Vagina (tissue), 2 donors: Measurements from ENCODE around the gene SNAPC3. TPM values are rescaled to one million over a fixed set of nuclear protein-coding genes. Genes with fewer than 3 reads are reported as not detected.

Source experiments
- DNase-seq, 2 donors: peaks; one replicate each; pipeline ENCODE4 v3.0.0-alpha.2; 2017; ENCODE audit errors: extremely low spot score in 2 of 2
- H3K27ac ChIP-seq: fragments of 200-600 bp; sonication (generic); one replicate; pipeline ENCODE4 v1.5.1; 2019
- H3K27me3 ChIP-seq: fragments of 200-600 bp; sonication (generic); one replicate; pipeline ENCODE4 v1.5.1; 2019
- H3K36me3 ChIP-seq, 2 donors: fragments of 200-600 bp; sonication (generic); one replicate each; pipeline ENCODE4 v1.5.1; 2017 to 2019
- H3K4me1 ChIP-seq: fragments of 200-600 bp; sonication (generic); one replicate; pipeline ENCODE4 v1.5.1; 2019
- H3K4me3 ChIP-seq, 2 donors: fragments of 200-600 bp; sonication (generic); 1 replicate in 1 of 2; 2 replicates in 1 of 2; pipeline ENCODE4 v1.5.1; 2016 to 2019
- H3K9me3 ChIP-seq: fragments of 200-600 bp; sonication (generic); one replicate; pipeline ENCODE4 v1.5.1; 2019
- POLR2A ChIP-seq, 2 donors: fragments of 450-650 bp; IDR thresholded peaks; one replicate each; pipeline ENCODE4 v1.6.1; 2017; ENCODE audit warnings: antibody characterized with exemption in 2 of 2, mild to moderate bottlenecking in 2 of 2, moderate library complexity in 2 of 2
- POLR2AphosphoS5 ChIP-seq, 2 donors: sonication (generic); formaldehyde crosslinking; IDR thresholded peaks; one replicate each; pipeline ENCODE4 v1.9.0; 2017; ENCODE audit warnings: antibody characterized with exemption in 2 of 2, mild to moderate bottlenecking in 2 of 2, low read depth in 1 of 2; ENCODE audit not compliant: insufficient read depth in 1 of 2
- intact Hi-C: fragments of 100-400 bp; cut with DNase I; formaldehyde crosslinking; loops from one replicate; pipeline ENCODE4 v1.15.1; 2023
- total RNA-seq: library from RNA; depleted of rRNA; stranded (reverse); fragments of >200 nt; gene quantifications from one replicate; pipeline ENCODE4 v1.2.3, GENCODE V29; 2016
- TF ChIP-seq, protein P1 (sequence below), 3 experiments: fragments of 450-650 bp in 2 of 3; fragments of 200-600 bp in 1 of 3; sonication (generic) in 1 of 3; IDR thresholded peaks; one replicate each; pipeline ENCODE4 v1.5.1; 2017 to 2019; ENCODE audit warnings: antibody characterized with exemption in 3 of 3, mild to moderate bottlenecking in 2 of 3, moderate library complexity in 2 of 3

SNAPC3 gene
- total RNA-seq, 1 donor from 2014 or later = 22.6 TPM

DNA sequence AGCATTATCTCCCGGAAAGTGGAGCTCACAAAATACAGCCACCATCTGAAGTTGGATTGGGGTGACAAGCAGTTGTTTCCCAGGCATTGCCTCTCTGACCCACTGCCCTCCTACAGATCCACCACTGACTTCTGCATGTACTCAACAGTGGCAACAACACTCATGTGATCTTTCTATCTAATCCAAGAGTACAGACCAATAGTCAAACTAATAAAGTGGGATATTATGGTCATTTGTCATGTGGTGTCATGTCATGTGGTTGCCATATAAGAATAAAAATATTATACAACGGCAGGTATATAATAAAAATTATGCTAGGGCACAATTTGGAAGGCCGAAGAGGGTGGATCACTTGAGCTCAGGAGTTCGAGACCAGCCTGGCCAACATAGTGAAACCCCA is 33.0 kb upstream of the SNAPC3 start:
- no peaks in the 10 kb centered on the region for H3K36me3 ChIP-seq
- no peaks in the 10 kb centered on the region for H3K27me3 ChIP-seq
- no peak overlapping the region for H3K27ac ChIP-seq
- no peaks in the 10 kb centered on the region for H3K9me3 ChIP-seq
- intact Hi-C loops = no loop called here
- H3K4me1 ChIP-seq = no peaks in the 10 kb centered on the region
- TF ChIP-seq, protein P1, sequence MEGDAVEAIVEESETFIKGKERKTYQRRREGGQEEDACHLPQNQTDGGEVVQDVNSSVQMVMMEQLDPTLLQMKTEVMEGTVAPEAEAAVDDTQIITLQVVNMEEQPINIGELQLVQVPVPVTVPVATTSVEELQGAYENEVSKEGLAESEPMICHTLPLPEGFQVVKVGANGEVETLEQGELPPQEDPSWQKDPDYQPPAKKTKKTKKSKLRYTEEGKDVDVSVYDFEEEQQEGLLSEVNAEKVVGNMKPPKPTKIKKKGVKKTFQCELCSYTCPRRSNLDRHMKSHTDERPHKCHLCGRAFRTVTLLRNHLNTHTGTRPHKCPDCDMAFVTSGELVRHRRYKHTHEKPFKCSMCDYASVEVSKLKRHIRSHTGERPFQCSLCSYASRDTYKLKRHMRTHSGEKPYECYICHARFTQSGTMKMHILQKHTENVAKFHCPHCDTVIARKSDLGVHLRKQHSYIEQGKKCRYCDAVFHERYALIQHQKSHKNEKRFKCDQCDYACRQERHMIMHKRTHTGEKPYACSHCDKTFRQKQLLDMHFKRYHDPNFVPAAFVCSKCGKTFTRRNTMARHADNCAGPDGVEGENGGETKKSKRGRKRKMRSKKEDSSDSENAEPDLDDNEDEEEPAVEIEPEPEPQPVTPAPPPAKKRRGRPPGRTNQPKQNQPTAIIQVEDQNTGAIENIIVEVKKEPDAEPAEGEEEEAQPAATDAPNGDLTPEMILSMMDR (IDR thresholded peaks at IDR 0.05) = no peak
- TF ChIP-seq POLR2AphosphoS5 (IDR thresholded peaks at IDR 0.05; ENCODE audit: insufficient read depth in 1 of 2, low read depth in 1 of 2) = no peak
- no peak for TF ChIP-seq POLR2A (IDR thresholded peaks at IDR 0.05)
- no peak for DNase-seq
- H3K4me3 ChIP-seq = no peak overlapping the region

DNA sequence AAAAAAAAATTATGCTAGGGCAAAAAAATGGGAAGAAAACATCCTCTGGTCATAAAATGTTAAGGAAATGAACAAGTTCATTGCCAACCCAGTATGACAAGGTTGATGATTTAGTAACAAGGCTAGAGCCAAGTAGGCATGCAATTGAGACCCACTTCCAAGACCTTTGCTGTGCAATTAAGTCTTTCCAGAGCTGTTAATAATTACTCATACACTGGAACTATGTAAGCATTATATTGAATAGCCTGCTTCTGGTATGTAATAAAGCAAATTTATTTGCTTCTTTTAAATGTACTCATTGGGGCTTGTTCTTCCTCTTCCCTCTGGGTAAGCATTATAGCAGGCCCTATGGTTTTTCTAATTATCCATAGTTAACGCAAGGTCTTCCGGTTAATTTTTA is 32.5 kb upstream of the SNAPC3 start:
- intact Hi-C loops = no loop called here
- H3K36me3 ChIP-seq = no peaks in the 10 kb centered on the region
- H3K27me3 ChIP-seq = no peaks in the 10 kb centered on the region
- no peaks in the 10 kb centered on the region for H3K9me3 ChIP-seq
- no peaks in the 10 kb centered on the region for H3K4me1 ChIP-seq
- no peak overlapping the region for H3K4me3 ChIP-seq
- H3K27ac ChIP-seq = no peak overlapping the region
- TF ChIP-seq POLR2A (IDR thresholded peaks at IDR 0.05) (no peak), POLR2AphosphoS5 (IDR thresholded peaks at IDR 0.05; ENCODE audit: insufficient read depth in 1 of 2, low read depth in 1 of 2) (no peak)
- TF ChIP-seq, protein P1 (IDR thresholded peaks at IDR 0.05) = no peak
- DNase-seq = no peak

DNA sequence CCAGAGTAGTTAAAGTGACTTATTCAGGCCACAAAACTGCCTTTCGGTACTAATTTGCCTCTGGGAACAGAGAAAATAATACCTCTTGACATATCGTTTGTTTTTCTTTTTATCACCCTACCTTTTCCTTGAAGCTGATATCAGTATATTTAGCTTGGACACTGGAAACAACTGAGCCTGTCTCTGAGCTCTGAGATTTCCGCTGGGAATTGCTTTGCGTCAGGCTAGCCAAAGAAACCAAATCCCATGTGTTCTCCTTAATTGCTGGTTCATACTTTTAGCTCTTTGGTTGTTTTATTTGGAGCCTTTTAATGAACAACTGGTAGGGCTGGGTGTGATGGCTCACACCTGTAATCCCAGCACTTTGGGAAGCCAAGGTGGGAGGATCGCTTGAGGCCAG is 30.3 kb upstream of the SNAPC3 start:
- Histone ChIP-seq H3K4me1 (no peaks in the 10 kb centered on the region), H3K4me3 (no peak overlapping the region), H3K27ac (no peak overlapping the region), H3K27me3 (no peaks in the 10 kb centered on the region), H3K36me3 (no peaks in the 10 kb centered on the region), H3K9me3 (no peaks in the 10 kb centered on the region)
- intact Hi-C loops = no loop called here
- TF ChIP-seq POLR2A (IDR thresholded peaks at IDR 0.05) (no peak), POLR2AphosphoS5 (IDR thresholded peaks at IDR 0.05; ENCODE audit: insufficient read depth in 1 of 2, low read depth in 1 of 2) (no peak)
- TF ChIP-seq, protein P1 (IDR thresholded peaks at IDR 0.05) = no peak
- DNase-seq = no peak

DNA sequence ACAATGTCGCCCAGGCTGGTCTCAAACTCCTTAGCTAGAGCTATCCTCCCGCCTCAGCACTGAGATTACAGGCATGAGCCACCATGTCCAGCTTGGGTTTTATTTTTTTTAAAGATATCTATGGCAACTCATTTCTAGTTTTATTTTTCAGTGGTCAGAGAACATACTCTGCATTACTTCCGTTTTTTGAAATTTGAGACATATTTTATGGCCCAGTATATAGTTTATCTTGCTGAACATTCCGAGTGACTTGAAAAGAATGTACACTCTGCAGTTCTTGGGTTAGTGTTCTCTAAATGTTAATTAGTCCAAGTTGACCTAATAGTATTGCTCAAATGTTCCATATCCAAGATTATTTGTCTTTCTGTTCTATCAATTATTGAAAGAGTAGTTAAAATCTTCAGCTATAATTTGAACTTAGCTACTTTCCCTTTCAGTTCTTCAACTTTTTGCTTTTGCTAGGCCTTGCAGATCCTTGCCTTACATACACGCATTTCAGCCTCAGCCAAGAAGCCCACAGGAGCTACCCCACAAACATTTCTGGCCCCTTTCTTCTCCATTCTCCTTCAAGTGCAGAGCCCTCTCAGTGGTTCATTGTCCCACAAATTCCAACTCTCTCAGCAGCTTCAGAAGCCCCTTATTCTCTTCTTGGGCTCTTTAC is 22.3 kb upstream of the SNAPC3 start:
- Histone ChIP-seq H3K4me1 (no peaks in the 10 kb centered on the region), H3K36me3 (no peaks in the 10 kb centered on the region), H3K27me3 (no peaks in the 10 kb centered on the region), H3K4me3 (no peak overlapping the region), H3K9me3 (no peaks in the 10 kb centered on the region), H3K27ac (no peak overlapping the region)
- no peak for DNase-seq
- intact Hi-C loops = no loop called here
- no peak for TF ChIP-seq POLR2A (IDR thresholded peaks at IDR 0.05)
- no peak for TF ChIP-seq POLR2AphosphoS5 (IDR thresholded peaks at IDR 0.05; ENCODE audit: insufficient read depth in 1 of 2, low read depth in 1 of 2)
- TF ChIP-seq, protein P1 (IDR thresholded peaks at IDR 0.05) = no peak

DNA sequence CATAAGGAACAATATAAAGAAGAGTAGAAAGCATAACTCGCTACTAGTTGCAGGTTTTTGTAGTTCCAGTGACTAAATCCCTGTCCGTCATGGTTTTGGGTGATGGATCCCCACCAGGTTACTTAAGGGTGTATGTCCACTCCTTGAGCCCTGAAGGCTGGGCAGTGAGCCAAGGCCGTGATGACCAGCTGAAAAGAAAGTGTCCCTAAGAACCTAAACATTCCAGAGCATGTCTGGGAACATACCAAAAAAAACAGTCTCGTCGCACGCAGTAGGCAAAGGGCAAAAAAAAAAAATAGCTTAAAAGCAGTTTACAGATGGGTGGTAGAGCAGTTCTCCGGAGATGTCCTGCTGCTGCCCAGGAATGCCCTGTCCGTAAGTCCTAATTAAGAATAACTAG is 21.4 kb upstream of the SNAPC3 start:
- intact Hi-C loops = no loop called here
- no peaks in the 10 kb centered on the region for H3K4me1 ChIP-seq
- no peak overlapping the region for H3K27ac ChIP-seq
- no peaks in the 10 kb centered on the region for H3K9me3 ChIP-seq
- H3K36me3 ChIP-seq = no peaks in the 10 kb centered on the region
- no peak for DNase-seq
- no peak for TF ChIP-seq POLR2A (IDR thresholded peaks at IDR 0.05)
- TF ChIP-seq, protein P1 (IDR thresholded peaks at IDR 0.05) = no peak
- no peak for TF ChIP-seq POLR2AphosphoS5 (IDR thresholded peaks at IDR 0.05; ENCODE audit: insufficient read depth in 1 of 2, low read depth in 1 of 2)
- H3K4me3 ChIP-seq = no peak overlapping the region
- H3K27me3 ChIP-seq = no peaks in the 10 kb centered on the region
